Naive thymus-derived CD4-positive, alpha-beta T cell (primary cell): ENCODE data around the gene S100Z. TPM values are rescaled to one million over a fixed set of nuclear protein-coding genes. Genes with fewer than 3 reads are reported as not detected.

Source experiments
- ATAC-seq: fragments of 150-1000 bp; cut with Tn5 transposase; 2 replicates; pipeline ENCODE4 v1.10.0; 2021; ENCODE audit warnings: mild to moderate bottlenecking, moderate library complexity
- CTCF ChIA-PET: fragments of 350-600 bp; sonication (Branson Sonifier 250); formaldehyde crosslinking; loops from one replicate; lab custom pipeline; 2021; ENCODE audit warnings: antibody characterized with exemption; lab: Charles Lee
- POLR2A ChIA-PET: fragments of 350-600 bp; sonication (Branson Sonifier 250); formaldehyde crosslinking; loops from one replicate; lab custom pipeline; 2021; ENCODE audit warnings: antibody characterized with exemption, inconsistent platforms; lab: Charles Lee
- DNase-seq, 9 donors: peaks; one replicate each; pipeline versions ENCODE4 v3.0.0 to v3.0.0-alpha.2; 2020 to 2022; ENCODE audit warnings: mixed read lengths in 1 of 9
- H3K27ac ChIP-seq: one replicate; pipeline ENCODE4 v1.7.0; 2013; ENCODE audit warnings: mild to moderate bottlenecking, low read depth, low read length, moderate library complexity
- H3K27me3 ChIP-seq, 2 donors: one replicate each; pipeline ENCODE4 v1.7.0; 2013; ENCODE audit warnings: low read length in 2 of 2, mild to moderate bottlenecking in 2 of 2, moderate library complexity in 2 of 2; ENCODE audit not compliant: control insufficient read depth in 2 of 2, insufficient read depth in 2 of 2
- H3K36me3 ChIP-seq, 3 experiments: 1 replicate in 2 of 3; 2 replicates in 1 of 3; pipeline ENCODE4 v1.7.0; 2013; ENCODE audit warnings: low read length in 3 of 3, mild to moderate bottlenecking in 3 of 3, moderate library complexity in 1 of 3; ENCODE audit not compliant: insufficient read depth in 3 of 3, control insufficient read depth in 2 of 3
- H3K4me1 ChIP-seq, 2 donors: one replicate each; pipeline ENCODE4 v1.7.0; 2013; ENCODE audit warnings: low read length in 2 of 2, mild to moderate bottlenecking in 2 of 2, moderate library complexity in 1 of 2; ENCODE audit not compliant: control insufficient read depth in 2 of 2, insufficient read depth in 2 of 2
- H3K4me3 ChIP-seq: 2 replicates; pipeline ENCODE4 v1.7.0; 2013; ENCODE audit warnings: mild to moderate bottlenecking, low read length
- H3K9me3 ChIP-seq, 3 experiments: 1 replicate in 2 of 3; 2 replicates in 1 of 3; pipeline ENCODE4 v1.7.0; 2013; ENCODE audit warnings: low read length in 3 of 3; ENCODE audit not compliant: control insufficient read depth in 2 of 3
- H3K27ac Mint-ChIP-seq, 9 donors: one replicate each; pipeline ENCODE4 v1.8.0; 2020 to 2022; ENCODE audit warnings: mixed read lengths in 9 of 9, mild to moderate bottlenecking in 8 of 9, moderate library complexity in 5 of 9, inconsistent platforms in 2 of 9
- H3K27me3 Mint-ChIP-seq, 5 donors: one replicate each; pipeline ENCODE4 v1.8.0; 2021 to 2022; ENCODE audit warnings: mixed read lengths in 5 of 5, mild to moderate bottlenecking in 1 of 5
- H3K36me3 Mint-ChIP-seq, 5 donors: one replicate each; pipeline ENCODE4 v1.8.0; 2020 to 2022; ENCODE audit warnings: mixed read lengths in 5 of 5, mild to moderate bottlenecking in 3 of 5, inconsistent platforms in 1 of 5
- H3K4me1 Mint-ChIP-seq, 7 donors: one replicate each; pipeline ENCODE4 v1.8.0; 2020 to 2022; ENCODE audit warnings: mixed read lengths in 7 of 7, mild to moderate bottlenecking in 3 of 7, inconsistent platforms in 1 of 7
- H3K4me3 Mint-ChIP-seq, 10 donors: one replicate each; pipeline ENCODE4 v1.8.0; 2020 to 2022; ENCODE audit warnings: mild to moderate bottlenecking in 10 of 10, mixed read lengths in 10 of 10, moderate library complexity in 6 of 10, inconsistent platforms in 2 of 10
- H3K9me3 Mint-ChIP-seq, 11 donors: one replicate each; pipeline ENCODE4 v1.8.0; 2020 to 2022; ENCODE audit warnings: mixed read lengths in 11 of 11, mild to moderate bottlenecking in 4 of 11, inconsistent platforms in 1 of 11, moderate library complexity in 1 of 11
- intact Hi-C, 2 donors: fragments of 100-400 bp; cut with micrococcal nuclease; formaldehyde crosslinking; loops; one replicate each; pipeline ENCODE4 v1.15.1; 2023
- polyA plus RNA-seq, 2 donors: library from polyadenylated mRNA; unstranded; fragments of 300-500 nt; fragmentation: Illumina TruSeq; gene quantifications; one replicate each; pipeline ENCODE4 v1.2.3, GENCODE V29; 2021
- total RNA-seq, 6 experiments: library from RNA in 5 of 6; stranded (reverse) in 5 of 6; gene quantifications; 1 replicate in 5 of 6; 2 replicates in 1 of 6; pipeline ENCODE4 v1.2.3 and lab custom pipeline; 2021 to 2026

The S100Z gene
- total and polyA plus RNA-seq, 7 experiments from 2014 or later = 1.3 to 5.3 (median 4.2) TPM; not detected in 4

DNA sequence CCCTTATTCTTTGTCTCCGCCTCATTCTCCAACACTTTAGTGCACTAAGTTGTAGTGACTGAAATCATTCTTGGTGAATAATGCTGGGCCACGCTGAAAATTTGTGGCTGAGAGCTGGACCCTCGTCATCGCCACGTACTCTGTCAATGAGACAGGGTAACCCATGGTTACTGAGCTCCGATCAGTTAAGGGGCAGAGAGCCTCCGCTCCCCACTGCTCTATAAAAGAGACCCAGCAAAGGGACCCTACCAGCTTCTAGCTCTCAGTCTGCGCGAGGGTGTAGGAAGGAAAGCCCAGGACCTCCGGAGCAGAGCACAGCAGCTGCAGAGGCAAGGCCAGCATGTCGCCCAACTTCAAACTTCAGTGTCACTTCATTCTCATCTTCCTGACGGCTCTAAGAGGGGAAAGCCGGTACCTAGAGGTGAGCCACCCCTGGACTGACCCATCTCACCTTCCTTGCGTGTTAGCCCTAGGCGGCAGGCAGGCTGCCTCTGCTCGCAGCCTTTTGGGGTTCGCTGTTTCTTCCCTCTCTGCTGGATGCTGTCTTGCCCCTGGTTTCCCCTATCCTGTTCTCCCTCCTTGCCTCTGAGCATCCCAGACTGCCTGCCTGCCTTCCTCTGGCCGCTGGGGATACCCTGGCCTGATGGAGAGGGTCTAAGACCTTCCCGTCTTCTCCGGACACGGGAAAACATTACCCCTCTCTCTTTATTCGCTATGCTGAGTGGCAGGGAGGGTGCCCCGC is 103.2 kb downstream of the S100Z start, which contains the start of gene CRHBP:
TSS of gene CRHBP (plus strand) at position 251 of the 742 bp plus-strand sequence. CDS start at position 341, 90 bp downstream.
- Mint-ChIP-seq H3K36me3 (no peaks in the 10 kb centered on the region), H3K9me3 (no peaks in the 10 kb centered on the region), H3K4me3 (peak within 1 kb of the TSS in 3 of 10 donors; percentile 19 to 68 (median 53)), H3K4me1 (peaks cover 0 to 12% (median 4%) of the 10 kb centered on the region in 7 donors), H3K27me3 (peaks cover 42 to 69% (median 45%) of the 10 kb centered on the region in 5 donors), H3K27ac (no peak within 1 kb of the TSS)
- H3K9me3 ChIP-seq = no peaks in the 10 kb centered on the region
- intact Hi-C loops = no loop called here
- H3K4me3 ChIP-seq = no peak within 1 kb of the TSS
- POLR2A ChIA-PET = no interaction called here
- no peak for ATAC-seq
- CTCF ChIA-PET = no interaction called here
- no peak within 1 kb of the TSS for H3K27ac ChIP-seq
- no peaks in the 10 kb centered on the region for H3K36me3 ChIP-seq
- H3K4me1 ChIP-seq = no peaks in the 10 kb centered on the region
- DNase-seq = no peak
- H3K27me3 ChIP-seq = no peaks in the 10 kb centered on the region

- ATAC-seq = no peak
Measured at GRCh38 chr5:76953551-76954382, 104.0 kb downstream of the S100Z start.

DNA sequence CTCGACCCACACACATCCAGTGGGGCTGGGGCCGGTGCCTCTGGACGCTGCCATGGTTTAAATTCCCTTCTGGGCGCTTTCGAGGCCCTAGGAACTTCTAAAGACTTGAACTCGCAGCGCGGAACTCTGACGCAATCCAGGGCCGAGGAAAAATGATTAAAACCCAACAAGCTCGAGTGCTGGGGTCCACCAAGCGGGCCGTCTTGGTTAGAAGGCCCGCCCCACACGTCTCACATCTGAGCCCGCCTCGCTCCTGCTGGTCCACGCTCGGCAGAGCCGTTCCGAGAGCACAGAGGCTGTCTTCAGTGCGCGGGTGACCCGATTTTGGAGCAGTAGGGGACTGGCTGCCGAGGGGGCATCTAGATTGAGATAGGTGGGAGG is 104.6 kb downstream of the S100Z start:
- peaks cover 0 to 12% (median 5%) of the 10 kb centered on the region in 7 donors for H3K4me1 Mint-ChIP-seq
- no peaks in the 10 kb centered on the region for H3K9me3 Mint-ChIP-seq
- H3K4me3 ChIP-seq = no peak overlapping the region
- H3K4me1 ChIP-seq = no peaks in the 10 kb centered on the region
- ChIA-PET POLR2A (no interaction called here), CTCF (no interaction called here)
- ATAC-seq (no peak), DNase-seq (no peak)
- H3K27ac ChIP-seq = no peak overlapping the region
- intact Hi-C loops = no loop called here
- H3K9me3 ChIP-seq = no peaks in the 10 kb centered on the region
- H3K4me3 Mint-ChIP-seq = peak overlapping the region in 5 of 10 donors; percentile 10 to 46 (median 35)
- no peaks in the 10 kb centered on the region for H3K27me3 ChIP-seq
- no peaks in the 10 kb centered on the region for H3K36me3 Mint-ChIP-seq
- no peak overlapping the region for H3K27ac Mint-ChIP-seq
- peaks cover 36 to 61% (median 41%) of the 10 kb centered on the region in 5 donors for H3K27me3 Mint-ChIP-seq
- H3K36me3 ChIP-seq = no peaks in the 10 kb centered on the region

More at GRCh38 chr5:76953551-76954382, 104.0 kb downstream of the S100Z start:
- ChIA-PET POLR2A (no interaction called here), CTCF (no interaction called here)
- H3K4me1 ChIP-seq = no peaks in the 10 kb centered on the region
- Mint-ChIP-seq H3K4me1 (peaks cover 0 to 12% (median 5%) of the 10 kb centered on the region in 7 donors), H3K27me3 (peaks cover 36 to 64% (median 42%) of the 10 kb centered on the region in 5 donors), H3K4me3 (peak overlapping the region in 4 of 10 donors; percentile 29 to 68 (median 34)), H3K36me3 (no peaks in the 10 kb centered on the region), H3K9me3 (no peaks in the 10 kb centered on the region), H3K27ac (no peak overlapping the region)
- no peaks in the 10 kb centered on the region for H3K36me3 ChIP-seq
- intact Hi-C loops = no loop called here
- no peak for DNase-seq
- H3K27ac ChIP-seq = no peak overlapping the region
- no peaks in the 10 kb centered on the region for H3K9me3 ChIP-seq
- no peaks in the 10 kb centered on the region for H3K27me3 ChIP-seq
- no peak overlapping the region for H3K4me3 ChIP-seq

GRCh38 chr5:76956033-76956432 is 106.2 kb downstream of the S100Z start:
- POLR2A ChIA-PET = no interaction called here
- peaks cover 31 to 59% (median 36%) of the 10 kb centered on the region in 5 donors for H3K27me3 Mint-ChIP-seq
- H3K4me3 Mint-ChIP-seq = no peak overlapping the region
- no peaks in the 10 kb centered on the region for H3K36me3 Mint-ChIP-seq
- Histone ChIP-seq H3K4me1 (no peaks in the 10 kb centered on the region), H3K9me3 (no peaks in the 10 kb centered on the region), H3K4me3 (no peak overlapping the region), H3K27me3 (no peaks in the 10 kb centered on the region), H3K36me3 (no peaks in the 10 kb centered on the region), H3K27ac (no peak overlapping the region)
- ATAC-seq (no peak), DNase-seq (no peak)
- H3K27ac Mint-ChIP-seq = no peak overlapping the region
- H3K9me3 Mint-ChIP-seq = no peaks in the 10 kb centered on the region
- intact Hi-C loops = no loop called here
- H3K4me1 Mint-ChIP-seq = peaks cover 0 to 22% (median 5%) of the 10 kb centered on the region in 7 donors
- CTCF ChIA-PET = no interaction called here

DNA sequence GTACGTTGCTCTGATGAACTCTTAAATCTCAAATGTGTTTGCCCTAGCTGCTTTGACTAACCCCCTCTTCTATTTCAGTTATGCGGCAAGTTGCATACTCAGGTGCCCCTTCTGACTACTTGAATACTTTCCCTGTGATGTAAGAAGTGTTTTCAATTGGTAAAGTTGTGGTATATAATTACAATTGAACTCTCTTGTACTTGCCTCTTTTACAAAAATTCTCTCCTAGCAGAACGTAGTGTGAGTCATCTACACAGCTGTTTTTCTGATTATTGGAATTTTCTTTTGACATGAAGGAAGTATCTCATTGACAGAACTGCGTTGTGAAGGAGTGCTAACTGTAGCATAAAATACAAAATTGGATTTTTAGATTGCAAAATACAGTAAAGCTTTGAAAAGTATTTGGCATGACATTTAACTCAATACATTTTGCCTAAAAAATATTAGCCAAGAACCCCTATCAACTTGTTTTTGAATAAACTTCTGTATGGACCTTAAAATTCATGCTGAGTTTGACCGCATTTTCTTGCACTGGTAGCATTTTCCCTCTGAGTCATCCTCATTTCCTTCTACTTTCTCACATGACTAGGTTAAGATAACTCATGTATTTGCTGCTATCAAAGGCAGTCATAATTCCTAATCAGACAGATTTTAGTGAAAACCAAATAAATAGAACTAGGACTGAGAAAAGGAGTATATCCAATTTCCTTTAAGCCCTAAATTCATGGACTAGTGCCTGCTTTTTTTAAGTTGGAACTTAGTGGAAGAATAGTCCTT is 109.4 kb downstream of the S100Z start:
- no peaks in the 10 kb centered on the region for H3K9me3 ChIP-seq
- H3K4me3 ChIP-seq = no peak overlapping the region
- Mint-ChIP-seq H3K27ac (no peak overlapping the region), H3K36me3 (no peaks in the 10 kb centered on the region), H3K4me3 (peak overlapping the region in 1 of 10 donors; percentile 1), H3K4me1 (peaks cover 0 to 22% (median 4%) of the 10 kb centered on the region in 7 donors), H3K27me3 (peaks cover 22 to 41% (median 27%) of the 10 kb centered on the region in 5 donors), H3K9me3 (peaks cover 0 to 3% (median 0%) of the 10 kb centered on the region in 11 donors)
- CTCF ChIA-PET = no interaction called here
- DNase-seq (no peak), ATAC-seq (no peak)
- no peak overlapping the region for H3K27ac ChIP-seq
- H3K36me3 ChIP-seq = no peaks in the 10 kb centered on the region
- no peaks in the 10 kb centered on the region for H3K27me3 ChIP-seq
- no peaks in the 10 kb centered on the region for H3K4me1 ChIP-seq
- intact Hi-C loops = no loop called here
- POLR2A ChIA-PET = no interaction called here

GRCh38 chr5:76960004-76960625 is 110.3 kb downstream of the S100Z start:
- DNase-seq (no peak), ATAC-seq (no peak)
- Histone ChIP-seq H3K4me3 (no peak overlapping the region), H3K4me1 (no peaks in the 10 kb centered on the region), H3K27ac (no peak overlapping the region), H3K36me3 (no peaks in the 10 kb centered on the region), H3K9me3 (no peaks in the 10 kb centered on the region), H3K27me3 (no peaks in the 10 kb centered on the region)
- peak overlapping the region in 1 of 10 donors; percentile 16 for H3K4me3 Mint-ChIP-seq
- H3K27ac Mint-ChIP-seq = no peak overlapping the region
- no peaks in the 10 kb centered on the region for H3K36me3 Mint-ChIP-seq
- intact Hi-C loops = no loop called here
- ChIA-PET POLR2A (no interaction called here), CTCF (no interaction called here)
- peaks cover 13 to 32% (median 18%) of the 10 kb centered on the region in 5 donors for H3K27me3 Mint-ChIP-seq
- peaks cover 0 to 22% (median 0%) of the 10 kb centered on the region in 7 donors for H3K4me1 Mint-ChIP-seq
- peaks cover 0 to 3% (median 0%) of the 10 kb centered on the region in 11 donors for H3K9me3 Mint-ChIP-seq
